ENCODE results near the gene ITGAD. TPM values are rescaled to one million over a fixed set of nuclear protein-coding genes. Genes with fewer than 3 reads are reported as not detected.
"Not testable (repeated sequence)": the region's sequence is repeated elsewhere in the genome, so short reads cannot be mapped to it uniquely, and the experiment has no call there.

Gene ITGAD
- total RNA-seq, 1 donor from 2014 or later: not detected

DNA sequence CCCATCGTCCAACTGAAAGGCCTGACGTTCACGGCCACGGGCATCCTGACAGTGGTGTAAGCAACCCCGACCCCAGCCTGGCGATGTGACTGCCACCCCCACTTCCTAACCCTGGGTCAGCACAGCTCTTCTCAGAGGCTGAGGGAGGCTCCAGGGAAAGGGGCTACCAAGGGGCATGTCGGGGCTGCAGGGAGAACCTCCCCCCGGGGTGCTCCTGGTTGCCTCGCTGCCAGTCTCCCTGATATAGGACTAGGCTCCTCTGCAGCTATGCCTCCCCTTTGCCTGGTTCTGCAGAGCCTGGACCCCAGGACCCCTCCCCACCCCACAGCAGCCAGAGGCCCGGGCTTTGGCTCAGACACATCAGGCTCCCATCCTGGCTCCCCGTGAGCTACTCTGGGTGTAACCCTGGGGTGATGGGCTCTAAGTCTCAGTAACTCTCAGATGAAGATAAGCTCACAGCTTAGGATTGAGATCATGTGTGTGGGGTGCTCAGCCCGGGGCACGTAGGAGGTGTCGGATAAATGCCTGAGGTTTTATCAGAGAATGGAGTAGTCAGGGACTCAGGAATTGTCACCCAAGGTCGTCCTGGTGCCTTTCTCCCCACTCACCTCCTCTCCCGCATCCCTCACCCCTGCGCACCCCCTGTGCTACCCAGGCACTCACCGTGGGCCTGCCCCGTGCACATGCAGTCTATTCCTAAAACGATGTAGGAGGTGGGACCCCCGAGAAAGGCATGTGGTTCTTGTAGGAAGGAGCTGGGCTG lies 10.6 kb downstream of the ITGAD start:
- DNase-seq (ENCODE audit: low read depth): no peak

DNA sequence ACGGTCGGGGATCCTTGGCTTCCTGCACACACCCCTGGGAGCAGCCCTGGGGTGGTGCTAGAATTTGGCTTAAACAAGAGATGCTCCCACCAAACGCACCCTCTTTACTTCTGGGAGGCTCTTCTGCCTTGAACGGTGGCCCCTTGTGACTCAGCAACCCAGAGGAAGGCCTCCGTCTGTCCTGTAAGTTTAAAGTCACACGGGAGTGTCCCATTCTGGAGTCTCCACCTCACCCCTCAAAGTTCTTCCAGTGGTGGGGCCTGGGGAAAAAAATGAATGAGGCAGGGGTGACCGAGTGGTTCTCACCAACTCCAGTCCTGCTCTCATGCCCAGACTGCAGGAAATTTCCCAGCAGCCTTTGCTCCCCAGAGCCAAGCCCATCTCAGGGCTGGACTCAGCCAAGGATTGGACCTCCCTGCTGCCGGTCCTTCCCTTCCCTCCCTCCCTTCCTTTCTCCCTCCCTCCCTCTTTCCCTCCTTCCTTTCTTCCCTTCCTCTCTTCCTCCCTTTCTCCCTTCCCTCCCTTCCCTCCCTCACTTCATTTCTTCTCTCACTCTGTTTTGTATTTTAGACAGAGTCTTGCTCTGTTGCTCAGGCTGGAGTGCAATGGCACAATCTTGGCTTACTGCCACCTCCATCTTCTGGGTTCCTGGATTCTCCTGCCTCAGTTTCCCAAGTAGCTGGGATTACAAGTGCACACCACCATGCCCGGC lies 11.4 kb downstream of the ITGAD start:
- DNase-seq (ENCODE audit: low read depth): peak; percentile 33

GRCh38 chr16:31407406-31407805 lies 14.3 kb downstream of the ITGAD start:
- no peak for DNase-seq (ENCODE audit: low read depth)

- peak; percentile 19 for DNase-seq (ENCODE audit: low read depth)
These were observed 16.3 kb downstream of the ITGAD start for GRCh38 chr16:31409433-31409832.

DNA sequence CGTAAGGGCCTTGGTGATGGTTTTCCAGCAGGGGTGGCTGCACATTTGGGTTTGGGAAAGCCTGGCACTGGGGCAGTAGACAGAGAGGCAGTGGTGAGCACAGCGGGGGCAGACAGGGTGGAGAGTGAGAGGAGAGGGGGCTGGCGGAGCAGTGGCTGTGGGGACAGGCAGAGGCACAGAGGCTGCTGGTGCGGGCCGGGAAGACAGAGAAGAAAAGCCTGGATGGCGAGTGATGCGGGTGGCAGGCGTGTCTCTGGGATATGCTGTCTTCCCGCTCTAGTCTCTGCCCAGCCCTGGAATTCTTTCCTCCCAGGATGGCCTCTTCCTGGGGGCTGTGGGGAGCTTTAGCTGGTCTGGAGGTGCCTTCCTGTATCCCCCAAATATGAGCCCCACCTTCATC lies 16.9 kb downstream of the ITGAD start:
- no peak for DNase-seq (ENCODE audit: low read depth)

DNA sequence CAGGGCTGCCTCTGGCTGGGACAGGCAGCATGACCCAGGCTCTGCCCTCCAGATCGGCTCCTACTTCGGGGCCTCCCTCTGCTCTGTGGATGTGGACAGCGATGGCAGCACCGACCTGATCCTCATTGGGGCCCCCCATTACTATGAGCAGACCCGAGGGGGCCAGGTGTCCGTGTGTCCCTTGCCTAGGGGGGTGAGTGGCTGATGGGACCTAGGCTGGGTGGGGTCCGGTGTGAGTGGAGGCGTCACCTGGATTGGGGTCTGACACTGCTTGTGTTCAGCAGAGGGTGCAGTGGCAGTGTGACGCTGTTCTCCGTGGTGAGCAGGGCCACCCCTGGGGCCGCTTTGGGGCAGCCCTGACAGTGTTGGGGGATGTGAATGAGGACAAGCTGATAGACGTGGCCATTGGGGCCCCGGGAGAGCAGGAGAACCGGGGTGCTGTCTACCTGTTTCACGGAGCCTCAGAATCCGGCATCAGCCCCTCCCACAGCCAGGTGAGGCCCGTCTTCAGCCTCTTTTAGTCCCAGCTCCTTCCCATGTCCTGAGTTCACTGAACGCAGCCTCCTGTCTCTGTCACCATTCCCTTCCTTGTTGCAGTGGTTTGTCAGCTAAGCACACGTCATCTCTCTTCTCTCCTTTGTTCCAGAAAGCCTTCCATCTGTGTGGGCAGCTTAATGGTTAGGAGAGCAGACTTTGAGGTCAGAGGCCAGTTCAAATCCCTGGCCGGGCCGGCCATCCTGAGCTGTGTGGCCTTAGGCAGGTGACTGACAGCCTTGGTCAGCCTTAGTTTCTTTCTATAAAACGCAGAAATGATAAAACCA lies 18.1 kb downstream of the ITGAD start:
- no peak for DNase-seq (ENCODE audit: low read depth)

DNA sequence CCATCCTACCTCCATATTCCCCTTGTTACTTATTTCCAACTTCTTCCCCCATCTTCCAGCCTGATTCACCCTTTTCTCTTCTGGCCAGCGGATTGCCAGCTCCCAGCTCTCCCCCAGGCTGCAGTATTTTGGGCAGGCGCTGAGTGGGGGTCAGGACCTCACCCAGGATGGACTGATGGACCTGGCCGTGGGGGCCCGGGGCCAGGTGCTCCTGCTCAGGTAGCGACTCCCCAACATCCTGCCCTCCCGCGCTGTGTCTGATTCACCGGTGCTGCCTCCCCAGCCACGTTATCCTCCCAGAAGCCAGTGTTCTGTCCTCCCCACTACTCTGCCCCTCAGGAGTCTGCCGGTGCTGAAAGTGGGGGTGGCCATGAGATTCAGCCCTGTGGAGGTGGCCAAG lies 19.6 kb downstream of the ITGAD start:
- no peak for DNase-seq (ENCODE audit: low read depth)

- no peak for DNase-seq (ENCODE audit: low read depth)
These were observed 20.2 kb downstream of the ITGAD start for GRCh38 chr16:31413381-31413780.

GRCh38 chr16:31413943-31414342 lies 20.8 kb downstream of the ITGAD start:
- no peak for DNase-seq (ENCODE audit: low read depth)

GRCh38 chr16:31414706-31415105 lies 21.6 kb downstream of the ITGAD start:
- DNase-seq (ENCODE audit: low read depth): no peak

- DNase-seq (ENCODE audit: low read depth): no peak
These were observed 23.2 kb downstream of the ITGAD start for GRCh38 chr16:31416371-31416770.

DNA sequence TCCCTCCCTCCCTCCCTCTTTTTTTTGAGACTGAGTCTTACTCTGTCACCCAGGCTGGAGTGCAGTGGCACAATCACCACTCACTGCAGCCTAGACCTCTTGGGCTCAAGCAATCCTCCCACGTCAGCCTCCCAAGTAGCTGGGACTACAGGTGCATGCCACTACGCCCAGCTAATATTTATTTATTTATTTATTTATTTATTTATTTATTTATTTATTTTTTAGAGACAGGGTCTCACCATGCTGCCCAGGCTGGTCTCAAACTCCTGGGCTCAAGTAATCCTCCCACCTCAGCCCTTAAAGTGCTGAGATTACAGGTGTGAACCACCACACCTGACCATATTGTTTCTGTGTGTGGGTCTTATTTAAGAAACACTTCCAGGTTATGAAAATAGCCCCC lies 23.9 kb downstream of the ITGAD start:
- not testable (repeated sequence) for DNase-seq (ENCODE audit: low read depth)

- DNase-seq (ENCODE audit: low read depth): no peak
These were observed 24.8 kb downstream of the ITGAD start for GRCh38 chr16:31417916-31418315.

DNA sequence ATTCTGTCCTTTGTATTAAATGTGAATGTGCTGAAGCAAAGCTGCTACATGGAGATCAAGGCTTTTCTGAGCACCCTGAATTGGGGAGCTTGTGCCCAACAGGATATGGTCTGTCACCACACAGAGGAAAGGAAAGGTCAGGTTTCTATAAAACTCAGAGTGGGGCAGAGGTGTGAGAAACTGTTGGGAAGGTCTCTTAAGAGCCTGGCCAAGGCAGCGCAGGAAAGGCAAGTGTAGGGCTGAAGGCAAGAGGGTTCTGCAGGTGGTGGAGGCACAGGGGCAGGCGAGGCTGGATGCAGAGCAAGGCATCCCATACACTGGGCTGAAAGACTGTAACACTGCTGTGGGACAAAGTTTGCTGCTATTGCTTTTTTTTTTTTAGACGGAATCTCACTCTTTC lies 26.9 kb downstream of the ITGAD start:
- DNase-seq (ENCODE audit: low read depth): no peak

DNA sequence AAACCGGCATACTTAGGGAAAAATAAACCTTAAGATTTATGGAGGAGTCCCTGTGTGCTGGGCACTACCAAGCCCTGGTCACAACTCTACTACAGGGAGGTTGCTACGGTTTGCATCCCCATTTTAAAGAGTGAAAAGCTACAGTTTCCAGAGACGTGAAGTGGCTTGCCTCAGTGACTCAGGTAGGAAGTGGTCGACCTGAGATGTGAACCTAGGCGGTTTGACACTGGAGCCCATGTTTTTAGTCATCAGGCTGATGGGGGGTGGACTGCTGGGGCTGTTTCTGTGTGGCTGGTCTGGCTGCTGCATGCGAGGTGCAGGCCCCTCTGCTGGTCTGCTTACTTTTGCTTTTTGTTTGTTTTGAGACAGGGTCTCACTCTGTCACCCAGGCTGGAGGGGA lies 28.5 kb downstream of the ITGAD start:
- DNase-seq (ENCODE audit: low read depth): no peak

GRCh38 chr16:31423241-31423640 lies 30.1 kb downstream of the ITGAD start:
- DNase-seq (ENCODE audit: low read depth): no peak

- DNase-seq (ENCODE audit: low read depth): no peak
These were observed 30.7 kb downstream of the ITGAD start for GRCh38 chr16:31423801-31424200.

DNA sequence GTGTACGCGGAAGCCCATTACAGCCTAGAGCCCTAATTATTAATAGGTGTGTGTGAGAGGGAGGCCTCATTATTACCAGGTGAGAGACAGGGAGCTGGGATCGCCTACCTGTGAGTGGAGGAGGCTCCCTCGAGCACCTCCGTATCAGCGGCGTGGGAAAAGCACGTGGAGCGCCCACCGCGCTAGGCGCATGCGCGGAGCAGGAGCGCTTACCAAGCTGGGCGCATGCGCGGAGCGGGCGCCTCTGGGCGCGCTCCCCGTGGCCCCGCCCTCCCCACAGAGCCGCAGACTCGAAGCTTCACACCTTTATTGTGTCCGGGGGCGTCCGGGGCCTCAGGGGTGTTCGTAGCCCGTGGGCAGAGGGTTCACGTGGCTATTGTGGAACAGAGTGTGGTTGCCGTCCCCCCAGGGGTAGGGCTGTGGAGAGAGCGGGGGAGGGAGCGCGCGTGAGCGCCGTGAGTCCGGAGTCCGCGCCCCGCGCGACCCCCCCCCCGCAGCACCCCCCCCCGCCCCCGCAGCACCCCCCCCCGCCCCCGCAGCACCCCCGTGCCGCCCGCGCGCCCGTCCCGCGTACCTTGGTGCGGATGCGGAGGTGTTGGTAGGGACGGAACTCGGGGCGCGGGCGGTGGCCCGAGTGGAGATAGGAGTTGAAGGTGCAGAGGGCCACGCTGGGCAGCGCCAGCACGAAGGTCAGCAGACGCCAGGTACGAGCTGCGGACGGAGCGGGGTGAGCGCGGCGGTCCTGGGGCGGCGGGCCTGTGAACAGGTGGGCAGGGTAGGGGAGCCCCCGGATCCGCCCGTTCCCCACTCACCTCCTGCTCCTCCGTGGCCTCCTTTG lies 34.5 kb downstream of the ITGAD start:
- DNase-seq (ENCODE audit: low read depth): peak; percentile 40

GRCh38 chr16:31428279-31428597 lies 35.1 kb downstream of the ITGAD start, which contains the start of gene COX6A2:
COX6A2 (minus strand) TSS chr16:31428360; CDS start chr16:31428325, 35 bp downstream.
- peak; percentile 93 for DNase-seq (ENCODE audit: low read depth)

GRCh38 chr16:31428638-31429247 lies 35.6 kb downstream of the ITGAD start:
- DNase-seq (ENCODE audit: low read depth): peak; percentile 66

- peak; percentile 90 for DNase-seq (ENCODE audit: low read depth)
These were observed 36.2 kb downstream of the ITGAD start for GRCh38 chr16:31429314-31429713.
